ENCODE data around the gene CCBE1. TPM values are rescaled to one million over a fixed set of nuclear protein-coding genes. Genes with fewer than 3 reads are reported as not detected.

The CCBE1 gene
- total and polyA plus RNA-seq, 7 donors: 0.23 to 61.1 (median 38.9) TPM

GRCh38 chr18:59484131-59484530, 213.1 kb downstream of the CCBE1 start:
- intact Hi-C loops (cut with DNase I): no loop called here
- H3K4me3 ChIP-seq: no peak overlapping the region
- TF ChIP-seq EP300 (IDR thresholded peaks at IDR 0.05) (no peak), CTCF (IDR thresholded peaks at IDR 0.05) (no peak), POLR2AphosphoS5 (IDR thresholded peaks at IDR 0.05) (no peak), POLR2A (IDR thresholded peaks at IDR 0.05) (no peak)
- DNase-seq: no peak
- H3K27me3 ChIP-seq: no peaks in the 10 kb centered on the region
- H3K27ac ChIP-seq: no peak overlapping the region
- 51 to 66% methylated on average over 4 of the region's 4 CpGs for WGBS, 2 donors
- no peaks in the 10 kb centered on the region for H3K36me3 ChIP-seq
- no peaks in the 10 kb centered on the region for H3K9me3 ChIP-seq
- H3K4me1 ChIP-seq: peaks cover 4 to 19% (median 10%) of the 10 kb centered on the region in 4 donors

GRCh38 chr18:59481436-59481835, 215.8 kb downstream of the CCBE1 start:
- H3K4me1 ChIP-seq: peaks cover 4 to 13% (median 10%) of the 10 kb centered on the region in 4 donors
- no peaks in the 10 kb centered on the region for H3K36me3 ChIP-seq
- 67 to 69% methylated on average over 3 of the region's 3 CpGs for WGBS, 2 donors
- TF ChIP-seq EP300 (IDR thresholded peaks at IDR 0.05) (no peak), POLR2A (IDR thresholded peaks at IDR 0.05) (no peak), CTCF (IDR thresholded peaks at IDR 0.05) (no peak)
- intact Hi-C loops (cut with DNase I): no loop called here
- H3K9me3 ChIP-seq: no peaks in the 10 kb centered on the region
- H3K27ac ChIP-seq: no peak overlapping the region
- no peak overlapping the region for H3K4me3 ChIP-seq
- no peaks in the 10 kb centered on the region for H3K27me3 ChIP-seq
- DNase-seq: no peak

- 79 to 89% methylated on average over 2 of the region's 2 CpGs for WGBS, 2 donors
- Histone ChIP-seq H3K9me3 (no peaks in the 10 kb centered on the region), H3K36me3 (no peaks in the 10 kb centered on the region), H3K27ac (no peak overlapping the region), H3K4me3 (no peak overlapping the region), H3K27me3 (no peaks in the 10 kb centered on the region), H3K4me1 (peaks cover 0 to 5% (median 4%) of the 10 kb centered on the region in 4 donors)
- intact Hi-C loops (cut with DNase I): no loop called here
- no peak for DNase-seq
- no peak for TF ChIP-seq POLR2AphosphoS5 (IDR thresholded peaks at IDR 0.05)
- TF ChIP-seq EP300 (IDR thresholded peaks at IDR 0.05): no peak
- TF ChIP-seq POLR2A (IDR thresholded peaks at IDR 0.05): no peak
- no peak for TF ChIP-seq CTCF (IDR thresholded peaks at IDR 0.05)
Observed at GRCh38 chr18:59479776-59480175, 217.4 kb downstream of the CCBE1 start.

- Histone ChIP-seq H3K27me3 (no peaks in the 10 kb centered on the region), H3K4me3 (no peak overlapping the region), H3K36me3 (no peaks in the 10 kb centered on the region), H3K4me1 (no peaks in the 10 kb centered on the region), H3K27ac (no peak overlapping the region), H3K9me3 (no peaks in the 10 kb centered on the region)
- WGBS, 2 donors: 68 to 69% methylated on average over 3 of the region's 3 CpGs
- TF ChIP-seq CTCF (IDR thresholded peaks at IDR 0.05) (no peak), POLR2A (IDR thresholded peaks at IDR 0.05) (no peak), EP300 (IDR thresholded peaks at IDR 0.05) (no peak)
- no peak for DNase-seq
- intact Hi-C loops (cut with DNase I): no loop called here
Observed at GRCh38 chr18:59478591-59478990, 218.6 kb downstream of the CCBE1 start.

GRCh38 chr18:59477849-59478248, 219.4 kb downstream of the CCBE1 start:
- H3K36me3 ChIP-seq: no peaks in the 10 kb centered on the region
- no peak overlapping the region for H3K4me3 ChIP-seq
- H3K9me3 ChIP-seq: no peaks in the 10 kb centered on the region
- intact Hi-C loops (cut with DNase I): no loop called here
- no peaks in the 10 kb centered on the region for H3K27me3 ChIP-seq
- no peak overlapping the region for H3K27ac ChIP-seq
- 69 to 81% methylated on average over 2 of the region's 2 CpGs for WGBS, 2 donors
- H3K4me1 ChIP-seq: no peaks in the 10 kb centered on the region
- DNase-seq: no peak
- TF ChIP-seq POLR2A (IDR thresholded peaks at IDR 0.05) (no peak), EP300 (IDR thresholded peaks at IDR 0.05) (no peak), POLR2AphosphoS5 (IDR thresholded peaks at IDR 0.05) (no peak), CTCF (IDR thresholded peaks at IDR 0.05) (no peak)
